ENCODE results near the gene EDARADD. TPM values are rescaled to one million over a fixed set of nuclear protein-coding genes. Genes with fewer than 3 reads are reported as not detected.

Gene EDARADD
- total and polyA plus RNA-seq, 2 of the 8 experiments (the other 6 are each of a cell fraction or from before 2014, with no cell fraction given), result 3.4 to 6.1 TPM

- no peak for TF ChIP-seq CHD7 (IDR thresholded peaks at IDR 0.05; ENCODE audit: insufficient replicate concordance, low read length)
- TF ChIP-seq FOSL1 (IDR thresholded peaks at IDR 0.05; ENCODE audit: insufficient read depth, low read depth, low read length), result no peak
- no peak for TF ChIP-seq EP300 (IDR thresholded peaks at IDR 0.05; ENCODE audit: borderline replicate concordance in 1 of 2, low read depth in 2 of 2, low read length in 2 of 2)
Measured at GRCh38 chr1:236422517-236422876, 28.4 kb downstream of the EDARADD start (continued).
